Right hindlimb (tissue), 1 donor: Measurements from ENCODE around the gene MEIS1.

Source experiments
- DNase-seq: peaks from one replicate; pipeline ENCODE4 v3.0.0-alpha.2; 2018

Gene MEIS1

DNA sequence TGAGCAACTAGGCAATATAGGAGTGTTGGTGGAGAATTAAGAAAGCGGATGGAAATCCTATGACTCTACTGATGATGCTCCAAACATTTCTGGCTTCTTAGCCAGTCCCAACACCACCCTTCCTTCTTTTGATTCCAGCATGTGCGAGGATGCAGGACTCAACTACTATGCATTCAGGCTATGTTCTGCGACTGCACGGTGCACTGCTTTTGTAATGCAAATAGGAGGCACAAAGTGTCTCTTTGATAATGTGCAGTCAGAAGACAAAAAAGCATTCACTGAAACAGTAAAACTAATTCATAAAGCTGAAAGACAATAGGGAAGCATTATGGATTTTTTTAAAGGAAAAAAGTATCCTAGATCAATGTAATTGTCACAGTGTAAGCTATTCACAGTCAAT is 106.7 kb downstream of the MEIS1 start:
- DNase-seq, result no peak

DNA sequence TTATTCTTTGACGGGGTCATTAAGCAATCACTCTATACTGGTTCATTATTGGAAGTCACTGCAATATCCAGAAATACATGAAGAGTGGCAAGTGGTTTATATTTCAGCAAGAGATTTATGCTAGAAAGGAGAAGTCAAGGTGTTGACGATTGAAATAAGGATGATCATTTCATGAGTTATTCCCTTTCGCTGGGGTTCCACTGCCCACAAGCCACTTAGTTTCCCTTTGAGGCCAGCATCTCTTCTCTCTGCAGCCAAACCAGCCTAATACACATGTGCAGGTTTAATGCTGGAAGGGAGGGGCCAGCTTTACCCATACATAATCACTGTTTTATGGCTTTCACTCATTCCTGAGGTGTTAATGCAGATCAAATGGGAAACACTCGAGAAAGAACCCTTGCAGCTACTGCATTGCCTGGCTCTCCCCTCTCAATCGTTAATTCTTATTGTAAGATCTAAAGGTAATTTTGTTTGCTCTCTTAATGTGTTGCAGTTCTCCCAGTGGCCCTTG is 108.4 kb downstream of the MEIS1 start:
- DNase-seq, result no peak

DNA sequence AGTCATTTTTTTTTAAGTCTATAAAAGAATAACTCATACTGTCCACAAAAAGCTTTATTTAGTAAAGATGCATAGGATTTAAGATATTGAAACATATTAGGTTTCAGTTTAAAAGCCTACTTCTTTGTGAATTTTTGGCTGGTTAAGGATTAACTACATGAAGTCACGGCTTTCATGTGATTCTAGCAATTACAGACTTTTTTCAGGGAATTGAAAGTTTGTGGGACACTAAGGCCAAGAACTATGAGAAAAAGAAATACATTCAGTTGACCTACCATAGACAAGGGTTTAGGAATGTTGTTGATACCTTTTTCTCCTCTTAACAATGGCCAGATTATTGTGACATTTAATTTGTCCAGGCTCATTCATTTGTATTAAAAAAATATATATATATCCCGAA is 109.3 kb downstream of the MEIS1 start:
- no peak for DNase-seq

DNA sequence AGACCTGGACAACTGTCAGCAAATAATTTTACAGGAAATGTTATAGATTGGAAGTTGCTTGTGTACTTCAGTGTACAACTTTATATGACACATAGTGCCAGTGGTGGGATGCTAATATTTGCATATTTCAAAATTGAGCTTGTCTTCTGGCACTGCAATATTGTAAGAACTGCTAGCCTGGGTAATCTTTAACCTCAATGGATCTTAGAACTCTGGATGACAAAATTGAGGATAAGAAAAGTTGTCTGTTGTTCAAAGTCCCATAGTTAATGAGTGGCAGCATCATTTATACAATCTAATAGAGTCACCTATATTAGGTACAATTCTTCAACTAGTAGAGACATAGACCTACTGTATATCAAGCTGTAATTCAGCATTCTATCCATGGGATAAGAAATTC is 110.3 kb downstream of the MEIS1 start:
- DNase-seq, result no peak

DNA sequence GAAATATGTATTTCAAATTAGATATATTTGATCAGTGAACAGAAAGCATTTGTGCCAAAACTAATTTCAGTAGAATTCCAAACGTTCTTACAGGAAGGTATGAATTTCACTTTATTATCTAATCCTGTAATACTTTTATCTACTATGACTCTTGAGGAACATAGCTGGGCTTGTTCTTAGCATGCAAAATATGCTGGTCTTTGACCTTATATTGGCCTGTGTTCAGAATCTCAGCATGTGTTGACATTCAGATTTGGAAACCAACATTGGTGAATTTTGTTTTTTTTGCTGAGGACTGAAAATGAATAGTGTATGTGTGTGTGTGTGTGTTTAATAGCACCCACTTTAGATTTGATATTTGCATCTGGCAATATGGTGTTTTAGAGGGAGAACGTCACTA is 112.2 kb downstream of the MEIS1 start:
- DNase-seq, result no peak

DNA sequence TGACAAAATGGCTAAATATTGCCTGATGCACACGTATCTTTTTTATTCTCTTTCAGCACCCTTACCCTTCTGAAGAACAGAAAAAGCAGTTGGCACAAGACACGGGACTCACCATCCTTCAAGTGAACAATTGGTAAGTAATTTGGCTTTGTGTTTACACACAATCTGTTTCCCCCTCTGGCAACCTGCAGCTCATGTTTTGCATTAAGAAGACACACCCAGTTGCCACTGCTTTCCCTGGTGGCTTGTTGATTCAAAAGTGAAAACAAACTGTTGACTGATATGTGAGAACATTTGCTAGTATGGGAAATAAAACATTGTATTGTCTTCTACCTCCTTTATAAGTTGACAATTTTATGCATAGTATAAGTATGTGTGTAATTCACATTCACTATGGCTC is 113.0 kb downstream of the MEIS1 start:
- DNase-seq, result no peak

DNA sequence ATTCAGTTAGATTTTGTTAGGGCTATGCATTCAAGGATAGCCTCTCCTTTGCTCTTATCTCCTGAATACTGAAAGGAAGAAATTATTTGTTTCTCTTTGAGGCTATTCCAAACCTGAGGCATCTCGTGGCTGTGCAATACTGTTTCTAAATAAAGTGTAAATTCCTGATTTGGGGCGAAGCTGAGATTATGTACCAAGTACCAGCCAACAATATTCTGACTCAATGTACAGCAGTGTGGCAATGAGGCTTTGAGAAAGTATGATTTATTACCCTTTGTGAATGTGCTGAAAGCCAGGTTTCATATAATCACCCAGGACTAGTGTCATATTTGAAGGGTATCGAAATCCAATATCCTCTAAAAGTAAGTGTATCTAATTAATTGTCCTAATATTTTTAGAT is 113.5 kb downstream of the MEIS1 start:
- no peak for DNase-seq

DNA sequence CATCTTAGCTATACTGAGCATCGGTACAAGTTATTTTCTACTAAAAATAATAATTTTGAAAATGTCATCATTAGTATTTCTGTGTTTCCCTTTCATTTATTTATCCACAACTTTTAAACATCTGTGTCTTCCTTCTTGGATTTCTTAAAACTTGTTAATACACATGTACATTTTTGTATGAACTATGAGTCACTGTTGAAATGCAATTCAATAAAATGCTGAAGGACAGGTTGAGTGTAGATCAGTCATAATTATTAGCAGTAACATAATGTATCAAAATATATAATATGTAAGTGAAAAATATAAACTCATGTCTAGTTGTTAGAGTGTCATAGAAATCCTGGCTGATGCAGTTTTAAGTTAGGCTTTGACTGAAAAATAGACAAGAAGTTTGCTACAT is 115.9 kb downstream of the MEIS1 start:
- no peak for DNase-seq

DNA sequence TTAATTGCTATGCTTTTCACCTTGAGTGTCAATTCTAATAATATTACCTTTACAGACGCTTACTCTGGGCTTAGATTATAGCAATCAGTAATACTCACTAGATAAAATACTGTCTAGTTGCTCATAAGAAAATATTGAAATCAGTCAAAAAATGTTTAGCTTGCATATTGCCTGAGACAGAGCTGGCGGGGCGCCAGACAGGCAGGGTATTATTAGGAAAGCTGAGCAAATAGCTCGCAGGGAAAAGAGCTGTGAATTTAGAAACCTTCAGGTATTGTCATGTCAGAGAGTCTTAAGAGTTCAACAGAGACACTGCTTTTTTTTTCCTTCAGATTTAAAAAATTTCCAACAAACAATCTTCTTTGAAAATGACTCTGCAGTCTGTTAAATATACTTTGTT is 118.4 kb downstream of the MEIS1 start:
- DNase-seq, result no peak

DNA sequence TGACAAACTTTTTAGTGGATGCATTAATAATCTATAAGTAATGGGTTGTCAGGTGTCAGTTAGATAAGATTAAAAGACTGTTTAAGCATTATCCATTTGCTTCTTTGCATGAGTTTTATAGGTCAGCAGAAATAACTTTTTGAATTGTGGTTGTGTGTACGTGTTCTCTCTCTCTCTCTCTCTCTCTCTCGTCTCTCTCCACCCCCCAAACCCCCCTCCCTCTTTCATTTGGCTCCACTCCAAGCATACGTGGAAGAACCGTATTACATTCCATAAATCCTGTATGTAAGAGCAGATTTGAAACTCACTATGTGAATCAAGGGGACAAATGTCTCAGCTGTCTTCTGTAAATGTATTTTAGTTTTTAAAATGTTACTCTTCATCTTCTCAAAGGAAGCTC is 120.2 kb downstream of the MEIS1 start:
- peak; percentile 47 for DNase-seq

DNA sequence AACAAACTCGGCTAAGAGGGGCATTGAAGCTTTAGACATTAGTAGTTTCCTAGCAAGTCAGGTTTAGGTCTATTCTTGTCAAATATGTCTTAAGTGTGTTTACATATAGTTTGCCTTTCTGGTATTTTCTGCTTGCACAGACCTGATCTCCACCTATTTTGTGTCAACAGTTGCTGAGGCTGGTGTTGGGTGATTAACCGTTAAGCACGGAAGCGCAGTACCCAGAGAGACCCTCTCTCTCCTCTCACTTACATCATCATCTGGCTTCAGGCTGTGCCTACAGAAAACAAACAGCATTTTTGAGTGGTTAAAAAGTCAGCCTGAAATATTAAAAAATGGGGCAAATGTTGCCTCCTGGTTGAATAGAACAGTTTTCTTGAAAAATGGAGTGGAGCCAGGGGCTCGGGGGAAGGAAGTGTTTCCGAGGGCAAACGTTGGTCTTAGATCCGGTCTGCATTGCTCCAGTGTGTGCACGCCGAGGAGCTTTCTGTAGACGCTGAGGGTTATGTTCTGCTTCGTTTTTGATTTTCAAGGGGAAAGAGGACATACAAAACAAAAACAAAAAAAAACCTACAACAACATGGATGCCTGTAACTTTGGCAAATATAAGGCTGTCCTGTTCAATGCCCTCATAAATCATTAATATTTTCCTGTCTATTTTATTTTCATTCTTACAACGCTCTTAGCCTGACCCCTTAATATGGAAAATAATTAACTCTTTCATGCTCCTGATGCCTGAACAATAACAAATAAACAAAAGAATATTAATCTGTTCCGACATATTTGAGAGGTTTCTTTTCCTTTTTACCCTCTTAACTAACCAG is 120.8 kb downstream of the MEIS1 start:
- peak; percentile 60 for DNase-seq

DNA sequence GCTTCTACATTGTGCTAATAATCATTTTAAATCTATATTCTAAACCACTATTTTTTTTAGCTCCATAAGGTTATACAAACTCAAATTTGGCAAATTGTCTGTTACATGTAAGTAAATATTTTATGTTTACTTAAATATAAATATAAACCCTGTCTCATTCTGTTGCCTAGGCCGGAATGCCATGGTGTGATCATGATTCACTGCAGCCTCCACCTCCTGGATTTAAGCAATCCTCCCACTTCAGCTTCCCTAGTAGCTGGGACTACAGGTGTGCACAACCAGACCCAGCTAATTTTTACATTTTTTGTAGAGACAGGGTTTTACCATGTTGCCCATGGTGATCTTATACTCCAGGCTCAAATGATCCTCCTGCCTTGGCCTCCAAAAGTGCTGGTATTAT is 124.7 kb downstream of the MEIS1 start:
- DNase-seq, result no peak

DNA sequence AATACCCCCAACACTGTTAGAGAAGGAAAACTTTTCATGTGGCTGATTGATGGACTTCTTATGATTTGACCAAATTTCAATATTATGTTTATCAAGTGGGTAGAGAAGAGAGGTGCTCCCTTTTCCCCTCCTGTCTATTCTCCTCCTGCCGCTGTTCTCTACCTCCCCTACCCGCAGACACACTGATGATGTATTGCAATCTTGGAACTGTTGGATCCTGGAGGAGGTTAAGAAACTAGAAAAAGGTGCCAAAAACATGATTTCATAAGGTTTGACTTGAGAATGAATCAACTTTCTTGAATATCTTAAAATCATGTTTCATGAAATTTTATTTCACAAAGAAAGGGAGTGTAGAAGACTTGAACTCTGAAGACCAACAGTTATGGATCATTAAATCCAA is 125.8 kb downstream of the MEIS1 start:
- no peak for DNase-seq

DNA sequence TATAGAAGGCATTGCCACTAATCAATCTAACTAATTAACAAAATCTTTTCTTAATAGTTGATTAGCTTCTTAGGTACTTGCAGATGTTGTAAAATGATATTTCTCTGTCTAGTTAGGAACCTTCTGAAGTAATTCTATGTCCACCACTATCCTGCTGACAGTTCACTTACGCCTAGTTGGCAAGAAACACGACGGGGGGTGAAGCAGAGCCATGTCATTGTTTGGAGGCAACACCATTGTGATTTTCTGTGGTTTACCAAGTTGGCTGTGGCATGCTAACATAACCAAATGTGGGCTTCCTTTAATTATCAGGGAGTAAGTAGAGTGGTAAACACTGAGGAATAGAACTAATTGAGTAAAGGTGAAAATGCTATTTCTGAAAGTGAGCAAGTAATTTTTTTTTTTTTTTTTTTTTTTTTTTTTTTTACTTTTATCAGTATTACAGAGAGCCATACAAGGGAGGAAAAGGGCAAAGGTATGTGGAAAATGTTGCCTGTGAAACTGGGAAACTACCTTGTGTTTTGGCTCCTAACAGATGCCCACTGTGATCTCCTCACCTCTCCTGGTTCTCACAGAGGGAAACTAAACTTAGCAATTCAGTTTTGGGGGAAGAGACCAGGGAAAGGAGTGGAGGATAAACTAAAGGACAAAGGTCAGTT is 126.8 kb downstream of the MEIS1 start:
- no peak for DNase-seq

DNA sequence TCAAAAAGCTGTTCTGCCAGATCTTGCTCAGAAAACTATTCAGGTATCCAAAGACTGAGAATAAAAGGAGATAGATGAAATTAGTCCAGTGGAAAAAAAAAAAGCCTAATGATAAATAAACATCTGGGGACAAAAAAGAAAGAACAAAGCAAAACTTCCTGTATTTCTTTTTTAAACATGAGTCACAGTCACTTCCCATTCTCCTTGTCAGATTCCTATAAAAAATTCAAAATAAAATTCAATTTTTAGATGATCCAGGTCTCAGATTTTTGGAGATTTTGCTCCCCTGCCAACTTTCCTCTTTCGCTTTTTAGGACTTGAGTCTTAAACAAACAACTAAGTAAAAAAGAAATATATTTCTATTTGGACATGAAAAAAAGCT is 127.4 kb downstream of the MEIS1 start:
- no peak for DNase-seq

DNA sequence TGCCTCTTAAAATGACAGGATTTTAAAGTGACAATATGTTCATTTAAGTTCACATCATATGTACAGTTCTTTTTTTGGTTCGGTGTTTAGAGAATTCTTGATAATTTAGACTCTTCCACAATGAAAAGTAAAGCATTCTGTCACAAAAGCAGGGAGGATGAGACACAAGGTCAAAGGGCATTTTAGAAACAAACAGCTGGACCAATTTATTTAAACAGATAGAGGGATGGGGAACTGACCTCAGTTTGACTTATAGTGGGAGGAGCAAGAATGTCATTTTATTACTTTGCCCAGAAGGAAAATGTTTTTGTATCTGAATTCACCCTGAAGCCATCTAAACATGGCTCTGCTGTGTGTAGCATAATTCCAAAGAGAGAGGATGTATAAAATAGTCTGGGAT is 128.5 kb downstream of the MEIS1 start:
- DNase-seq, result no peak

DNA sequence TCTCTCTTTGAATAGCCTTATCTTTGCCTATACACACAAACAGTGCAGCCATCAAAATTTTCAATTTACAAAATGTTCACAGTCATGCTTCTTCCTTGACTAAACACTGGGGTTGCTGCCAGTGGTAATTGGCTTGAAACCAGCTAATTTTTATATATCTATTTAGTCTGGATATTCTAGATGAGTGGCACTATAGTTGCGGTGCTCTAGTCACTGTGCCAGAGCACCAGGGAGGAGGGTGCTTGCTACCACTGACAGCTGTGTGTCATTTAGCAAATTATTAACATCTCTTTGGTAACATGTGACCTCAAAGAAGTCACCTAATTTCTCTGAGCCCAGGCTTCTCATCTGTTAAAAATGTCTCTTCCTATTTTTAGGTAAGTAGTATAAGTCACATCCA is 130.4 kb downstream of the MEIS1 start:
- DNase-seq, result no peak

DNA sequence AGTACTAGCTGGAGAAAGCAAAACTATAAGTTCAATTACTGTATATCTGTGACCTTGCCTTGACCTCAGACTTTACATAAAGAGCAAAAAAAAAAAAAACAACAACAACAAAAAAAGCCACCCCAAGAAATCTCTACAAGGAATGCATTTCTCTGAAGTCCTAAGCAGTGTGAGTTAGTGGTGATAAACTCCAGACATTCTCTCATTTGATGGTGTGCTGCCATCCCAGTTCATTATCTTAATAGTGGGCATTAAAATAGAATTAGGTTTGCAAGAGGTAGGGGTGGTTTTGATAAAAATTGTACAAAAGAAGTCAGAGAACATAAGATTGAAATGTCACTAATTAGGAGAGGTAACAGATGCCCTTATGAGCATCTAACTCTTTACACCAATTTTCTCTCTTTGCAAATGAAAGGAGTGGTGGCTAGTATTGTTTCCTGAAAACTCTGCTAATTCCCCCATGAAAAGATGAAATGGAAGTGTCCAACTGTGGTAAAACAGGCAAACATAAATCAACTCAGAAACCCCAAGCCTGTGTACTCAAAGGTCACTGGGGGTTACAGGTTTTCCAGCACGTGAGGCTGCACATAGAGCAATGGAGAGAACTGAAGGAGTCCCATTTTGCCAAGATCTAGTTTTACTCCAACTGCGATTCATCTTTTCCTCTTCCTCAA is 131.9 kb downstream of the MEIS1 start:
- no peak for DNase-seq

DNA sequence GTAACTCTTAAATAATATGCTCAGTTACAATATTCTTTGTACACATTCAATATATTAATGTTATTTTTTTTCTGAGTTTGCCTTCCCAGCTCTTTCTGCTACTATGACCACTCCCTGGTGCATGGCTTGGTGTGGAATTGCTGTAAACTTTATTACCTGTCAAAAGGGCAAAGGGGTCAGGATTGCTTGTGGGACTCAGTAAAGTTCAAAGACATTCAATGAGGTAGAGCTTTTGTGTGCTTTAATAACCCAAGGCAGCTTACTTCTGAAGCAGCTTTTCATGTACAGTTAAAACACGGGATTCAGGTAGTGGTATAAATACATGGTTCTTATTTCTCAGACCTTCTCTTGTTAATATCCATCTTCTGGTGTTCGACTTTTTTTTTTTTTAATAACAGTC is 132.8 kb downstream of the MEIS1 start:
- DNase-seq, result no peak

DNA sequence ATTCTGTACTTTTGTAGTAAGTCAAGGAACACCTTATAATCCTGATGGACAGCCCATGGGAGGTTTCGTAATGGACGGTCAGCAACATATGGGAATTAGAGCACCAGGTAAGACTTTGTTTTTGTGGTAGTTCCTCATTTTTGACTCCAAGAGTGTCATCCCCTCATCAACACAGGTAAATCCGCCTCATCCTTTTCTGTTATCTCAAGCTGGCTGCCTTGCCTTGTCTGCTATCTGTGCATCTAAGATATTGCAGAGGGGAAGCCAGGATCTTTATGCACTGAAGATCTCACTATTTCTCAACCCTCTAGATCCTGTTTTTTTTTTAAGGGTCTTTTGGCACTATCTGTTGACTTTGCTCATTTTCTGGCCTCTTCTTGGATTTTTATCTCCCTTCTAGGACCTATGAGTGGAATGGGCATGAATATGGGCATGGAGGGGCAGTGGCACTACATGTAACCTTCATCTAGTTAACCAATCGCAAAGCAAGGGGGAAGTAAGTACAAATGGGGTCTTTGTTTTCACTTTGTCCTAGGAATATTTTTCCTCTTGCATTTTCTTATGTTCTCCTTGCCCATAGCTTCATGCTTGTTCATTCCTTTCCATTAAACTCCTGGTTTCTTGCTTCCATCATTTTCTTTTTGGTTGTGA is 133.8 kb downstream of the MEIS1 start:
- no peak for DNase-seq

DNA sequence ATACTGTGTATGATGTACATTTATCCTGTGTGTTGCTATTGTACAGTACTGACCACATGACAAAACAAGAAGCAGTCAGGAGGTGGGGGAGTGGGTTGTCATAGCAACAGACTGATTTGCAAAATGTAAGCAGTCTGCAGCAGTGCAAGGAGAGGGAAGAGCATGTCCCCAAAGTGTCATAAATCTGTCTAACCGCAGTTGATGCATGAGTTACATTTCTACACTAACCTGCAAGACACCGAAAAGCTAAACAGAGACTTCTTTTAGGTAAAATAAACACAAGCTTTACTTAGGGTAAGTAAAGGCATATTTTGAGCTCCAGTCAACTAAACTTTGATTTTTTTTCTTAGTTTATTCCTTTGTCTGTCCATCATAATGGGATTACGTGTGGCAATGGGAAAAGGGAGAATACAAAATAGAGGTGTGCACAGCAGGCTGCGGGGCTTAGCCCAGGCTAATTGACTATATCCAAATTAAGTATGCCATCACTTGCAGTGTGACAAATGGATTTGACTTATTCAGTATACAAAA is 134.5 kb downstream of the MEIS1 start:
- peak; percentile 57 for DNase-seq

DNA sequence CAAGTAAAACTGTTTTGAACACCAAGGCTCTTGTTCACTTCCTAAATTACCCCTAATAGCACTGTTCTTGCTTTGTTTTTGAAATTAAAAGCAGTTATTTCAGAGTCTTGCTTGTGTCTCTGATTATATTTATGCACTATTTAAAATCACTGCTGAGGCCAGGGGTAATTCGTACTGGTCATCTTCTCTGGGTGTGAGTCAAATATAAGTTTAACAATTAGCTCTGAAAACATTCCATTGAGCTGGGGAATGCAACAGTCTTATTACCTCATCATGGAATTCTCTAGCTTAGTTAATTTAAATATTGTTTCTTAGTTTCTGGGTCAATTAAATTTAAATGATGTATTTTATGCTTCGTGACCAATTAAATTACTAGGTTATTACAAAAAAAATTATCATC is 135.0 kb downstream of the MEIS1 start:
- no peak for DNase-seq

DNA sequence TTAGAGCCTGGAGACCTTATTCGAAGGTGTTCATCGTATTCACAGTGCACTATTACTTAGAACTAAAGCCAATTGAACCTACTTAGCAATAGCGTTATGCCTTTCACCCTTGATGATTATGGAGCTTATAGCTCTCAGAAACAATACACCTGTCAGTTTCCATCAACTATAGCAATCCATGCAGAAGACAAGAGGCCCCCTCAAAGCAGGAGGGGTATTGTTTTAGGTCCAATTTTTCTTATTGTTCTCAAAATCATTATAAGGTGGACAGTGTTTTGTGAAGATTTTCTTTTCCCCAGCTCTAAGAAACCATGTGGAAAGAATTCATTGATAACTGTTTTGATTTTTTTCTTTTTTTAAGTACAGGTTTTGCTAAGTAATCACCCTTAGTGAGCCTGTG is 135.5 kb downstream of the MEIS1 start:
- DNase-seq, result no peak
